ENCODE results near the gene DMRT1.

DNA sequence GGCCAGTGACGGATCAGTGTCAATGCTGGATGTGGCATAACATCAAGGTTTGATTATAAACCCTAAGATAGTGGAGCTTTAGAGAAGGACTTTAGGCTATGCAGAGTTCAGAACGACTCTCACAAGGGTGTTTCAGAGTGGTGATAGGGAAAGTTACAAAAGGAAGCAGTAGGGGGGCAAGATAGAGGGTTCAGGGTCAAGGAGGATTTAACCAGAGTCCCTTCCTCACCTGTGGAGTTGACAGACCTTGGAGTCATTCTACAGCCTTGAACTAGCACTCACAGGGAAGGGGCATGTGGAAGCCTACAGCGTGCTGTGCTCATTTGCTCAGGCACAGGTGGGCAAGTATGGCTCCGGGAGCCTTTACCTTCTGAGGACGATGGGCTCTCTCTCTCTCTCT lies 7.9 kb downstream of the DMRT1 start:
- TF ChIP-seq, protein P1, sequence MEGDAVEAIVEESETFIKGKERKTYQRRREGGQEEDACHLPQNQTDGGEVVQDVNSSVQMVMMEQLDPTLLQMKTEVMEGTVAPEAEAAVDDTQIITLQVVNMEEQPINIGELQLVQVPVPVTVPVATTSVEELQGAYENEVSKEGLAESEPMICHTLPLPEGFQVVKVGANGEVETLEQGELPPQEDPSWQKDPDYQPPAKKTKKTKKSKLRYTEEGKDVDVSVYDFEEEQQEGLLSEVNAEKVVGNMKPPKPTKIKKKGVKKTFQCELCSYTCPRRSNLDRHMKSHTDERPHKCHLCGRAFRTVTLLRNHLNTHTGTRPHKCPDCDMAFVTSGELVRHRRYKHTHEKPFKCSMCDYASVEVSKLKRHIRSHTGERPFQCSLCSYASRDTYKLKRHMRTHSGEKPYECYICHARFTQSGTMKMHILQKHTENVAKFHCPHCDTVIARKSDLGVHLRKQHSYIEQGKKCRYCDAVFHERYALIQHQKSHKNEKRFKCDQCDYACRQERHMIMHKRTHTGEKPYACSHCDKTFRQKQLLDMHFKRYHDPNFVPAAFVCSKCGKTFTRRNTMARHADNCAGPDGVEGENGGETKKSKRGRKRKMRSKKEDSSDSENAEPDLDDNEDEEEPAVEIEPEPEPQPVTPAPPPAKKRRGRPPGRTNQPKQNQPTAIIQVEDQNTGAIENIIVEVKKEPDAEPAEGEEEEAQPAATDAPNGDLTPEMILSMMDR (IDR thresholded peaks at IDR 0.05): no peak
- TF ChIP-seq POLR2A (IDR thresholded peaks at IDR 0.05): no peak
